Adrenal gland (tissue), 5 donors: ENCODE measurements around the gene ESAM.

Source experiments
- POLR2A ChIP-seq, 2 donors: fragments of 450-650 bp; IDR thresholded peaks; one replicate each; pipeline ENCODE4 v1.6.1; 2017; ENCODE audit warnings: antibody characterized with exemption in 2 of 2, mild to moderate bottlenecking in 2 of 2, moderate library complexity in 1 of 2
- TF ChIP-seq, protein P1 (sequence below), 6 experiments: fragments of 450-650 bp in 4 of 6; fragments of 200-600 bp in 2 of 6; sonication (generic) in 1 of 6; IDR thresholded peaks; 1 replicate in 5 of 6; 2 replicates in 1 of 6; pipeline versions ENCODE4 v1.5.1 to v1.8.0; 2016 to 2021; ENCODE audit warnings: antibody characterized with exemption in 6 of 6, mild to moderate bottlenecking in 2 of 6, moderate library complexity in 1 of 6
- donor health status: DM: no; HTN: no; CAD: no.

DNA sequence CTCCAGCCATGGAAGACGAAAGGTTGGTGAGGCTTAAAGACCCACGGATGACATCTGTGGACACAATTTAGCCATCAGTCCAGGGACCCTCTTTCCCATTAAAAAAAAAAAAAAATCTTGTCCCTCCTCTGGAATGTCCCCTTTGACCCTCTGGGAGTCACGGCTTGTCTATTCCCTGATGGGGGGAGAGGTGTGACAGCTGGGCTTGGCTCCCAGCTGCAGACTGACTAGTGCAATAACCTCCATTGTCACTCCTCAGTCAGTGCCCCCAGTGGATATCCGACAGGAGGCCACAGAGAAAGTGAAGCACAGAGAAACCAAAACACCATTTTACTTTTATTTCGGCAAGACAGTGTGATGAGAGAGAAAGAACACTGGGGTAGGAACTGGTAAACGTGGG, 7.4 kb downstream of the ESAM start:
- TF ChIP-seq, protein P1, sequence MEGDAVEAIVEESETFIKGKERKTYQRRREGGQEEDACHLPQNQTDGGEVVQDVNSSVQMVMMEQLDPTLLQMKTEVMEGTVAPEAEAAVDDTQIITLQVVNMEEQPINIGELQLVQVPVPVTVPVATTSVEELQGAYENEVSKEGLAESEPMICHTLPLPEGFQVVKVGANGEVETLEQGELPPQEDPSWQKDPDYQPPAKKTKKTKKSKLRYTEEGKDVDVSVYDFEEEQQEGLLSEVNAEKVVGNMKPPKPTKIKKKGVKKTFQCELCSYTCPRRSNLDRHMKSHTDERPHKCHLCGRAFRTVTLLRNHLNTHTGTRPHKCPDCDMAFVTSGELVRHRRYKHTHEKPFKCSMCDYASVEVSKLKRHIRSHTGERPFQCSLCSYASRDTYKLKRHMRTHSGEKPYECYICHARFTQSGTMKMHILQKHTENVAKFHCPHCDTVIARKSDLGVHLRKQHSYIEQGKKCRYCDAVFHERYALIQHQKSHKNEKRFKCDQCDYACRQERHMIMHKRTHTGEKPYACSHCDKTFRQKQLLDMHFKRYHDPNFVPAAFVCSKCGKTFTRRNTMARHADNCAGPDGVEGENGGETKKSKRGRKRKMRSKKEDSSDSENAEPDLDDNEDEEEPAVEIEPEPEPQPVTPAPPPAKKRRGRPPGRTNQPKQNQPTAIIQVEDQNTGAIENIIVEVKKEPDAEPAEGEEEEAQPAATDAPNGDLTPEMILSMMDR (IDR thresholded peaks at IDR 0.05) = no peak
- TF ChIP-seq POLR2A (IDR thresholded peaks at IDR 0.05) = no peak
